SU-DHL-6 (cell line): ENCODE measurements around the gene PLXDC1.

Experiments
- CTCF ChIP-seq: fragments of 200-600 bp; sonication (generic); IDR thresholded peaks from one replicate; pipeline ENCODE4 v1.5.1; 2017; ENCODE audit warnings: antibody characterized with exemption, mild to moderate bottlenecking, low read length, moderate library complexity; ENCODE audit not compliant: insufficient read depth, poor library complexity, severe bottlenecking
- EZH2phosphoT487 ChIP-seq: fragments of 200-600 bp; sonication (generic), shearing (Covaris generic); conservative IDR thresholded peaks from 2 replicates; pipeline ENCODE4 v1.6.1; 2018; ENCODE audit warnings: mild to moderate bottlenecking, antibody characterized with exemption, low read length, moderate library complexity, mixed read lengths

DNA sequence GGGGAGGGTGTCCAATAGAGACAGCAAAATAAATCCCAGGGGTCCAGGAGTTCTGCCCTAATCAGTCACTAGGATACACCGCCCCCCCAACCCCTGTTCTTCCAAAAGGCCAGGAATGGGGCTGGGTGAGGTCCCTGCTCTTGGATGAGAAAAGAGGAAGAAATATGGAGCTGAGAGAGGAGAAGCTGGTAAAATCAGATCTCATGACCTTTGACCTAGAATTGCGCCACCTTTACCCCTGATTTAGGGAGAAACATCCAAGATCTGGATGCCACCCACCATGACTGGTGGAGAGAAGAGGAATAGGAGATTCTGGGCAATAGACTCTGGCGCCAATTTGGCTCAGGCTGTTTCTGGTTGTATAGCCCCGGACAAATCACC, 46.7 kb upstream of the PLXDC1 start:
- TF ChIP-seq EZH2phosphoT487 (no peak), CTCF (no peak)
